Naive thymus-derived CD4-positive, alpha-beta T cell (primary cell): Measurements from ENCODE around the gene CDH16. TPM values are rescaled to one million over a fixed set of nuclear protein-coding genes. Genes with fewer than 3 reads are reported as not detected.

Experiments used
- ATAC-seq: fragments of 150-1000 bp; cut with Tn5 transposase; 2 replicates; pipeline ENCODE4 v1.10.0; 2021; ENCODE audit warnings: mild to moderate bottlenecking, moderate library complexity
- CTCF ChIA-PET: fragments of 350-600 bp; sonication (Branson Sonifier 250); formaldehyde crosslinking; loops from one replicate; lab custom pipeline; 2021; ENCODE audit warnings: antibody characterized with exemption; lab: Charles Lee
- POLR2A ChIA-PET: fragments of 350-600 bp; sonication (Branson Sonifier 250); formaldehyde crosslinking; loops from one replicate; lab custom pipeline; 2021; ENCODE audit warnings: antibody characterized with exemption, inconsistent platforms; lab: Charles Lee
- DNase-seq, 9 donors: peaks; one replicate each; pipeline versions ENCODE4 v3.0.0 to v3.0.0-alpha.2; 2020 to 2022; ENCODE audit warnings: mixed read lengths in 1 of 9
- H3K27ac ChIP-seq: one replicate; pipeline ENCODE4 v1.7.0; 2013; ENCODE audit warnings: mild to moderate bottlenecking, low read depth, low read length, moderate library complexity
- H3K27me3 ChIP-seq, 2 donors: one replicate each; pipeline ENCODE4 v1.7.0; 2013; ENCODE audit warnings: low read length in 2 of 2, mild to moderate bottlenecking in 2 of 2, moderate library complexity in 2 of 2; ENCODE audit not compliant: control insufficient read depth in 2 of 2, insufficient read depth in 2 of 2
- H3K36me3 ChIP-seq, 3 experiments: 1 replicate in 2 of 3; 2 replicates in 1 of 3; pipeline ENCODE4 v1.7.0; 2013; ENCODE audit warnings: low read length in 3 of 3, mild to moderate bottlenecking in 3 of 3, moderate library complexity in 1 of 3; ENCODE audit not compliant: insufficient read depth in 3 of 3, control insufficient read depth in 2 of 3
- H3K4me1 ChIP-seq, 2 donors: one replicate each; pipeline ENCODE4 v1.7.0; 2013; ENCODE audit warnings: low read length in 2 of 2, mild to moderate bottlenecking in 2 of 2, moderate library complexity in 1 of 2; ENCODE audit not compliant: control insufficient read depth in 2 of 2, insufficient read depth in 2 of 2
- H3K4me3 ChIP-seq: 2 replicates; pipeline ENCODE4 v1.7.0; 2013; ENCODE audit warnings: mild to moderate bottlenecking, low read length
- H3K9me3 ChIP-seq, 3 experiments: 1 replicate in 2 of 3; 2 replicates in 1 of 3; pipeline ENCODE4 v1.7.0; 2013; ENCODE audit warnings: low read length in 3 of 3; ENCODE audit not compliant: control insufficient read depth in 2 of 3
- H3K27ac Mint-ChIP-seq, 9 donors: one replicate each; pipeline ENCODE4 v1.8.0; 2020 to 2022; ENCODE audit warnings: mixed read lengths in 9 of 9, mild to moderate bottlenecking in 8 of 9, moderate library complexity in 5 of 9, inconsistent platforms in 2 of 9
- H3K27me3 Mint-ChIP-seq, 5 donors: one replicate each; pipeline ENCODE4 v1.8.0; 2021 to 2022; ENCODE audit warnings: mixed read lengths in 5 of 5, mild to moderate bottlenecking in 1 of 5
- H3K36me3 Mint-ChIP-seq, 5 donors: one replicate each; pipeline ENCODE4 v1.8.0; 2020 to 2022; ENCODE audit warnings: mixed read lengths in 5 of 5, mild to moderate bottlenecking in 3 of 5, inconsistent platforms in 1 of 5
- H3K4me1 Mint-ChIP-seq, 7 donors: one replicate each; pipeline ENCODE4 v1.8.0; 2020 to 2022; ENCODE audit warnings: mixed read lengths in 7 of 7, mild to moderate bottlenecking in 3 of 7, inconsistent platforms in 1 of 7
- H3K4me3 Mint-ChIP-seq, 10 donors: one replicate each; pipeline ENCODE4 v1.8.0; 2020 to 2022; ENCODE audit warnings: mild to moderate bottlenecking in 10 of 10, mixed read lengths in 10 of 10, moderate library complexity in 6 of 10, inconsistent platforms in 2 of 10
- H3K9me3 Mint-ChIP-seq, 11 donors: one replicate each; pipeline ENCODE4 v1.8.0; 2020 to 2022; ENCODE audit warnings: mixed read lengths in 11 of 11, mild to moderate bottlenecking in 4 of 11, inconsistent platforms in 1 of 11, moderate library complexity in 1 of 11
- intact Hi-C, 2 donors: fragments of 100-400 bp; cut with micrococcal nuclease; formaldehyde crosslinking; loops; one replicate each; pipeline ENCODE4 v1.15.1; 2023
- polyA plus RNA-seq, 2 donors: library from polyadenylated mRNA; unstranded; fragments of 300-500 nt; fragmentation: Illumina TruSeq; gene quantifications; one replicate each; pipeline ENCODE4 v1.2.3, GENCODE V29; 2021
- total RNA-seq, 6 experiments: library from RNA in 5 of 6; stranded (reverse) in 5 of 6; gene quantifications; 1 replicate in 5 of 6; 2 replicates in 1 of 6; pipeline ENCODE4 v1.2.3 and lab custom pipeline; 2021 to 2026

The CDH16 gene
- total and polyA plus RNA-seq, 7 experiments from 2014 or later, result not detected

DNA sequence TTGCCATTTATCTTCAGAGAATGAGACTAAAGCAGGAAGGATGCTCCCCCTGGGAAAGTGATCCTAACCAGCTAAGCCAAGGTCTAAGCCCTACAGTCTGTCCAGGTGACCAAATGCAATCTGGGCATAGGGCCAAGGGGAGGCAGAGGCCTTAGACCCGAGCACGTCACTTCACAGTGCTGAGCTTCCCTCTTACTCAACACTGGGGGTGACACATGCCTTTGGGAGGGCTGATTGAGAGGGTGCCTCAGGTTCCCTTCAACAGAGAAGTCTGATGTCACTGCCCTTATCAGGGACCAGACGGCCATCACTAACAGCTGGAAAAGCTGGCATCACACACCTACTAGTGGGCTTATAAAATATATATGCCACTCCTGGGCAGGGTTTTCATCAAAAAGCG lies 11.5 kb upstream of the CDH16 start:
- Mint-ChIP-seq H3K4me1 (peaks cover 25 to 48% (median 36%) of the 10 kb centered on the region in 7 donors), H3K4me3 (no peak overlapping the region), H3K36me3 (peaks cover 0 to 15% (median 6%) of the 10 kb centered on the region in 5 donors), H3K27me3 (peaks cover 4 to 18% (median 7%) of the 10 kb centered on the region in 5 donors), H3K9me3 (peaks cover 0 to 8% (median 0%) of the 10 kb centered on the region in 11 donors), H3K27ac (peak overlapping the region in 2 of 9 donors; percentile 10 to 28)
- ATAC-seq (no peak), DNase-seq (no peak)
- ChIA-PET POLR2A (interaction anchor here (0.6 kb wide), 1 partner anchor 16 kb away, joined by 3 read pairs; no protein-coding TSS in a partner anchor), CTCF (interaction anchor here (0.8 kb wide), 1 partner anchor 37 kb away, joined by 3 read pairs; no protein-coding TSS in a partner anchor)
- peaks cover 0 to 7% of the 10 kb centered on the region in 2 donors for H3K27me3 ChIP-seq
- H3K27ac ChIP-seq, result no peak overlapping the region
- no peaks in the 10 kb centered on the region for H3K9me3 ChIP-seq
- peaks cover 0 to 25% (median 0%) of the 10 kb centered on the region in 3 experiments for H3K36me3 ChIP-seq
- no peak overlapping the region for H3K4me3 ChIP-seq
- intact Hi-C loops, result loop anchor here (5.0 to 10.0 kb wide), 3 partner anchors 48 to 1915 kb away; partner anchors contain the start of genes PDP2 (in 2 of the 2), DYNC1LI2 (in 1 of the 2) and TANGO6 (in 1 of the 2)
- peaks cover 13 to 24% of the 10 kb centered on the region in 2 donors for H3K4me1 ChIP-seq

DNA sequence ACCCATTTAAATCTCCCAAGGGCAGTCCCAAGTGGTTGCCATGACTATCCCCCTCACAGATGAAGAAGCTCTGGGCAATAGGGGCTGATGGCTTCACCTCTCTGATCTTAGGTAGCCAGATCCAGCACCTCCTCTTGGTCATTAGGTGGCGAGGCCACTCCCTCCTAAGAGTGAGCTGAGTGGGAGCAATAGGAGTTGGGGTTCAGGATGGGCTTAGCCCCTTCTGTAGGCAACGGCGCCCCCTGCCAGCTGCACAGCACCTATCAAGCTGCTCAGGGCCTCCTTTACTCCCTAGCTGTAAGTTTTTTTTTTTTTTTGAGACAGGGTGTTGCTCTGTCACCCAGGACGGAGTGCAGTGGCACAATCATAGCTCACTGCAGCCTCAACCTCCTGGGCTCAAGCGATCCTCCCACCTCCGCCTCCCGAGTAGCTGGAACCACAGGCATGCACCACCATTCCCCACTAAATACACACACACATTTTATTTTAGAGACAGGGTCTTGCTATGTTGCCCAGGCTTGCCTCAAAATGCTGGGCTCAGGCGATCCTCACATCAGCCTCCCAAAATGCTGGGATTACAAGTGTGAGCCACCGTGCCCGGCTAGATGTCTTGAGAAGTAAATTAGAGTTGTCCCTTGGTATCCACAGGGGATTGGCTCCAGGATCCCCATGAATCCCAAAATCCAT lies 10.2 kb upstream of the CDH16 start:
- Mint-ChIP-seq H3K9me3 (peaks cover 0 to 2% (median 0%) of the 10 kb centered on the region in 11 donors), H3K4me3 (no peak overlapping the region), H3K4me1 (peaks cover 19 to 43% (median 28%) of the 10 kb centered on the region in 7 donors), H3K27ac (peak overlapping the region in 1 of 9 donors; percentile 55), H3K36me3 (peaks cover 0 to 14% (median 3%) of the 10 kb centered on the region in 5 donors), H3K27me3 (peaks cover 6 to 26% (median 11%) of the 10 kb centered on the region in 5 donors)
- H3K27me3 ChIP-seq, result peaks cover 0 to 12% of the 10 kb centered on the region in 2 donors
- ChIA-PET POLR2A (no interaction called here), CTCF (interaction anchor here (0.6 to 0.8 kb wide), 4 partner anchors 49 to 335 kb away, joined by 3 read pairs; partner anchors contain the start of gene PDP2)
- H3K4me1 ChIP-seq, result peaks cover 12 to 21% of the 10 kb centered on the region in 2 donors
- peak in 1 of 9 donors; percentile 54 for DNase-seq
- ATAC-seq, result no peak
- intact Hi-C loops, result loop anchor here in 1 of 2 donors (5.0 kb wide), 1 partner anchor 97 kb away; the partner anchor contains the start of gene NAE1
- H3K27ac ChIP-seq, result no peak overlapping the region
- no peak overlapping the region for H3K4me3 ChIP-seq
- peaks cover 0 to 16% (median 0%) of the 10 kb centered on the region in 3 experiments for H3K36me3 ChIP-seq
- no peaks in the 10 kb centered on the region for H3K9me3 ChIP-seq

DNA sequence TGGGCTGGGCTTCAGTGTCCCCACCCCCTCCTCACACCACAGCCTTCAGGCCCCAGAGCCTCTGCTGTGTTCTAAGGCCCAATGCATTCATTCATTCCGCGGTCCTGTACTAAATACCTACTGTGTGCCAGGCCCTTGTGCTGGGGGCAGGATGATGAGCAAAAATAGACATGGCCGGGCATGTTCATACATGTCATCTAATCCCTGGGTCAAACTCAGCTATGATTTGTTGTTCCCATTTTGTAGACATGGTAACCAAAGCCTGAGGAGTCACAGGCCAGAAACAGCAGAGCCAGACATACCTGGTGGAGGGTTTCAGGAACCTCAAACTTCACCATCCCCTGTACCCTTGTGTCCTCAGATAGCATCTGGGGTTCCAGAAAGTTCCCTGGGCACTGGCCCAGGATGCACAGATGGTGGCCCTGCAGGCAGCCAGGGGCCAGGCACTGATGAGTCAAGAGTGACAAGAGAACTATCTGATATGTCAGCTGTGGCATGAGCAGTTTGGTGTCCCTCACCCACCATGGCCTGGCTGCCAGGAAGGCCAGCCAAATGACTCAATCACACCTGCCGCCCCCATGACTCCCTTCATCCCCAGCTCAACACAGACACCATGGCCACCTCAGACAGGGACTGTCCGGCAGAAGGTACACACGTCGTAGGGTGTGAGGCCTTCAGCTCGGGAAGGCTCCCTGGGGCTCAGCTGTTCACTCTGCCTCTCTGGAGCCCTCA lies 9.4 kb upstream of the CDH16 start:
- H3K27me3 Mint-ChIP-seq, result peaks cover 14 to 34% (median 19%) of the 10 kb centered on the region in 5 donors
- POLR2A ChIA-PET, result no interaction called here
- Histone ChIP-seq H3K4me3 (no peak overlapping the region), H3K9me3 (no peaks in the 10 kb centered on the region), H3K36me3 (peaks cover 0 to 14% (median 0%) of the 10 kb centered on the region in 3 experiments), H3K27me3 (peaks cover 0 to 13% of the 10 kb centered on the region in 2 donors), H3K4me1 (peaks cover 6 to 14% of the 10 kb centered on the region in 2 donors), H3K27ac (no peak overlapping the region)
- DNase-seq (no peak), ATAC-seq (no peak)
- H3K4me1 Mint-ChIP-seq, result peaks cover 12 to 38% (median 20%) of the 10 kb centered on the region in 7 donors
- no peaks in the 10 kb centered on the region for H3K9me3 Mint-ChIP-seq
- no peak overlapping the region for H3K4me3 Mint-ChIP-seq
- CTCF ChIA-PET, result interaction anchor here (0.7 to 0.8 kb wide), 2 partner anchors 48 to 54 kb away, joined by 3 read pairs; partner anchors contain the start of gene PDP2
- peak overlapping the region in 3 of 9 donors; percentile 2 to 55 (median 34) for H3K27ac Mint-ChIP-seq
- intact Hi-C loops, result loop anchor here in 1 of 2 donors (5.0 kb wide), 1 partner anchor 96 kb away; the partner anchor contains the start of gene NAE1
- peaks cover 0 to 11% (median 0%) of the 10 kb centered on the region in 5 donors for H3K36me3 Mint-ChIP-seq

DNA sequence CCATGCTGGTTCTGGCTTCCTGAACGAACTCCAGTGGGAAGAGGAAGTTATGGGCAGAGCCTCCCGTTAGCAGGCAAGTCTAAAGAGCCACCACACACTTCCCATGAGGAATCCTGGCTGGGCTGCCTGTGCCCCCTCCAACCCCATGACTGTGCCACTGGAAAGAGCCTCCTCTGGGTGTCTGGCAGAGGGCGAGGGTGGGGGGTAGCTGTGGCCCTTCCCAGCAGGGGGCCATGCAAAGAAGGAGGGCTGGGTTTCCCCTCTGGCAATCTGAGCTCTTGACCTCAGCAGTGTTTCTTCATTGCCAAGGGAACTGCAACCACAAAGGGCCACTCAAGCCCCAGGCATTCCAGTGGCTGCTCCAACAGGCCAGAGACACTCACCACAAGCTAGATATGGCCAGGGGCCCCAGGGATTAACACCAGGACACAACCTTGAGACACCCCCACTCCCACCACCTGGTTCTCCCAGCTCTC lies 8.3 kb upstream of the CDH16 start:
- no peak overlapping the region for H3K4me3 ChIP-seq
- Mint-ChIP-seq H3K4me1 (peaks cover under 1 to 27% (median 9%) of the 10 kb centered on the region in 7 donors), H3K27ac (no peak overlapping the region), H3K9me3 (no peaks in the 10 kb centered on the region), H3K27me3 (peaks cover 15 to 36% (median 22%) of the 10 kb centered on the region in 5 donors), H3K36me3 (peaks cover 0 to 7% (median 0%) of the 10 kb centered on the region in 5 donors), H3K4me3 (no peak overlapping the region)
- intact Hi-C loops, result loop anchor here in 1 of 2 donors (5.0 kb wide), 1 partner anchor 95 kb away; the partner anchor contains the start of gene NAE1
- no peak for DNase-seq
- peaks cover 0 to 9% (median 0%) of the 10 kb centered on the region in 3 experiments for H3K36me3 ChIP-seq
- no peaks in the 10 kb centered on the region for H3K9me3 ChIP-seq
- peaks cover 0 to 13% of the 10 kb centered on the region in 2 donors for H3K27me3 ChIP-seq
- ATAC-seq, result peak; percentile 7
- ChIA-PET CTCF (interaction anchor here (0.6 kb wide), 1 partner anchor 34 kb away, joined by 4 read pairs; no protein-coding TSS in a partner anchor), POLR2A (interaction anchor here (1.7 kb wide), 1 partner anchor 97 kb away, joined by 4 read pairs; the partner anchor contains the start of gene NAE1)
- H3K27ac ChIP-seq, result no peak overlapping the region
- H3K4me1 ChIP-seq, result peaks cover 0 to 4% of the 10 kb centered on the region in 2 donors

DNA sequence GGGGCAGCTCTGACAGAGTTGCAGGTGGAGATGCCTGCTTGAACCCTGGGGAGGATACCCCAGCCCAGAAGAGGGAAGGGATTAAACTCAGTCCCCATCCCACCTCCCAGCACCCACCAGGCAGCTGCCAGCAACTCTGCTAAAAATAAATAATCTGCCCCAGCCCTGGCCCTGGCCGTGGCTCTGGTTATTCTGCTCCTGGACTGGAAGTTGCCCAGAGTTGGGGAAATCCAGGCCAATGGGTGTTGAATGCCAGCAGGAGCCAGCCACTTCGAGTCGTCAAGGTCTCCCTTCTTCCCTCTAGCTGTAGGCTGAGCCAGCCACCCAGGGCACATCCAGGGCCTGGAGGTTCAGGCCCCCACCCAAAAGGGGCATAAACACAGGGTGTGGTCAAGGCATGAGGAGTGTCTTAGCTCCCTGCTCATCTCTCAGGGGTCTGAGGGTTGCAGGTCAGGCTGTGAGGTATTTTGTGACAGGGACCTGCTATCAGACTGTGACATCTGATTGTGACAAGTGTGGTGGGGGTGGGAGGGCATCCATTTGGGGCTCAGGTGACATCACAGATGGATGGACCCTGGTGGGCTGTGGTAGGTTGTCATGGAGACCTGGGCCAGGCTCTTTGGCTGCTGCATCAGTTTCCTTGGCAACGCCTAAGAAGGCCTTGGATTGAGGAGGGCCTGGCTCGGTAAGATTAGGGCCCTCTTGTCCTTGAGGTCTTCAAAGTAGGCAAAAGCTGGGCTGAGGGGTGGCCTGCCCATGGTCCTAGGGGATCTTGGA lies 7.7 kb upstream of the CDH16 start:
- peaks cover 0 to 2% (median 0%) of the 10 kb centered on the region in 3 experiments for H3K36me3 ChIP-seq
- DNase-seq (no peak), ATAC-seq (no peak)
- H3K27me3 ChIP-seq, result peaks cover 0 to 13% of the 10 kb centered on the region in 2 donors
- H3K4me3 ChIP-seq, result no peak overlapping the region
- ChIA-PET POLR2A (interaction anchor here (1.7 kb wide), 1 partner anchor 96 kb away, joined by 4 read pairs; the partner anchor contains the start of gene NAE1), CTCF (interaction anchor here (0.6 kb wide), 1 partner anchor 34 kb away, joined by 4 read pairs; no protein-coding TSS in a partner anchor)
- Mint-ChIP-seq H3K36me3 (peaks cover 0 to 3% (median 0%) of the 10 kb centered on the region in 5 donors), H3K9me3 (no peaks in the 10 kb centered on the region), H3K4me3 (peak overlapping the region in 6 of 10 donors; percentile 20 to 74 (median 68)), H3K27me3 (peaks cover 17 to 37% (median 22%) of the 10 kb centered on the region in 5 donors), H3K27ac (peak overlapping the region in 1 of 9 donors; percentile 46), H3K4me1 (peaks cover 0 to 24% (median 5%) of the 10 kb centered on the region in 7 donors)
- H3K4me1 ChIP-seq, result no peaks in the 10 kb centered on the region
- intact Hi-C loops, result loop anchor here in 1 of 2 donors (5.0 kb wide), 1 partner anchor 94 kb away; the partner anchor contains the start of gene NAE1
- no peak overlapping the region for H3K27ac ChIP-seq
- no peaks in the 10 kb centered on the region for H3K9me3 ChIP-seq
